Neural cell (in vitro differentiated cells): ENCODE measurements around the gene RAP1GAP2. TPM values are rescaled to one million over a fixed set of nuclear protein-coding genes. Genes with fewer than 3 reads are reported as not detected.

Experiments
- H2AFZ ChIP-seq: fragments of 200-600, 300-800 bp; sonication (generic), shearing (Covaris generic); 2 replicates; pipeline ENCODE4 v1.6.0; 2014; ENCODE audit warnings: low read depth, mild to moderate bottlenecking, antibody characterized with exemption, low read length, moderate library complexity
- H3F3A ChIP-seq: fragments of 200-600 bp; shearing (Covaris generic); 2 replicates; pipeline ENCODE4 v1.6.1; 2016; ENCODE audit warnings: mild to moderate bottlenecking, moderate library complexity, mixed read lengths, antibody characterized with exemption, low read length; ENCODE audit not compliant: insufficient read depth, poor library complexity, severe bottlenecking
- H3K27ac ChIP-seq: fragments of 200-600, 300-800 bp; sonication (generic), shearing (Covaris generic); 2 replicates; pipeline ENCODE4 v1.5.1; 2014; ENCODE audit warnings: mild to moderate bottlenecking, low read length, moderate library complexity
- H3K27me3 ChIP-seq: fragments of 300-800, 200-600 bp; sonication (generic), shearing (Covaris generic); 2 replicates; pipeline ENCODE4 v1.6.0; 2014; ENCODE audit warnings: mild to moderate bottlenecking, low read depth, low read length, moderate library complexity; ENCODE audit not compliant: insufficient read depth
- H3K36me3 ChIP-seq: fragments of 300-800, 200-600 bp; sonication (generic), shearing (Covaris generic); 2 replicates; pipeline ENCODE4 v1.5.1; 2014; ENCODE audit warnings: mild to moderate bottlenecking, antibody characterized with exemption, low read length, moderate library complexity; ENCODE audit not compliant: insufficient read depth
- H3K4me2 ChIP-seq: fragments of 300-800, 200-600 bp; sonication (generic), shearing (Covaris generic); 2 replicates; pipeline ENCODE4 v1.6.0; 2014; ENCODE audit warnings: mild to moderate bottlenecking, low read length
- H3K4me3 ChIP-seq: fragments of 300-800, 200-600 bp; sonication (generic), shearing (Covaris generic); 2 replicates; pipeline ENCODE4 v1.5.1; 2014; ENCODE audit warnings: mild to moderate bottlenecking, low read length, moderate library complexity
- H3K79me2 ChIP-seq: fragments of 200-600 bp; shearing (Covaris generic); replicated peaks from 2 replicates; pipeline ENCODE4 v1.6.0; 2014; ENCODE audit warnings: mild to moderate bottlenecking, low read length, moderate library complexity; ENCODE audit not compliant: insufficient read depth
- H3K9ac ChIP-seq: fragments of 300-800, 200-600 bp; sonication (generic), shearing (Covaris generic); 2 replicates; pipeline ENCODE4 v1.6.1; 2016; ENCODE audit warnings: mild to moderate bottlenecking, low read length, mixed read lengths
- H3K9me2 ChIP-seq: fragments of 200-600 bp; shearing (Covaris generic); 2 replicates; pipeline ENCODE4 v1.6.1; 2016; ENCODE audit warnings: mild to moderate bottlenecking, low read length, mixed read lengths; ENCODE audit not compliant: insufficient read depth
- H3K9me3 ChIP-seq: fragments of 200-600, 300-800 bp; sonication (generic), shearing (Covaris generic); 2 replicates; pipeline ENCODE4 v1.6.1; 2016; ENCODE audit warnings: mild to moderate bottlenecking, mixed run types, low read length, moderate library complexity, mixed read lengths
- H4K20me1 ChIP-seq: fragments of 200-600 bp; shearing (Covaris generic); 2 replicates; pipeline ENCODE4 v1.6.1; 2016; ENCODE audit warnings: mild to moderate bottlenecking, mixed run types; ENCODE audit not compliant: insufficient read depth
- CTCF ChIP-seq: fragments of 450-650 bp; IDR thresholded peaks from 2 replicates; pipeline ENCODE4 v1.5.1; 2014; ENCODE audit warnings: antibody characterized with exemption, mild to moderate bottlenecking, moderate library complexity; ENCODE audit not compliant: poor library complexity, severe bottlenecking
- EP300 ChIP-seq: fragments of 450-650 bp; conservative IDR thresholded peaks from 2 replicates; pipeline ENCODE4 v1.6.1; 2014; ENCODE audit warnings: antibody characterized with exemption, mild to moderate bottlenecking, moderate library complexity; ENCODE audit not compliant: poor library complexity, severe bottlenecking
- EZH2 ChIP-seq: fragments of 200-600, 300-800 bp; shearing (Covaris generic), sonication (generic); IDR thresholded peaks from 2 replicates; pipeline ENCODE4 v1.6.1; 2014; ENCODE audit warnings: antibody characterized with exemption, low read length, borderline replicate concordance, mild to moderate bottlenecking; ENCODE audit not compliant: insufficient read depth, poor library complexity, severe bottlenecking
- MXI1 ChIP-seq: fragments of 450-650 bp; conservative IDR thresholded peaks from 2 replicates; pipeline ENCODE4 v1.6.1; 2014; ENCODE audit warnings: antibody characterized with exemption, mild to moderate bottlenecking; ENCODE audit not compliant: poor library complexity, severe bottlenecking
- POLR2AphosphoS5 ChIP-seq: IDR thresholded peaks from 2 replicates; pipeline ENCODE4 v1.6.1; 2012
- RAD21 ChIP-seq: fragments of 450-650 bp; conservative IDR thresholded peaks from 2 replicates; pipeline ENCODE4 v1.6.1; 2014; ENCODE audit warnings: antibody characterized with exemption, mild to moderate bottlenecking, moderate library complexity
- SMC3 ChIP-seq: fragments of 450-650 bp; conservative IDR thresholded peaks from 2 replicates; pipeline ENCODE4 v1.6.1; 2014; ENCODE audit warnings: antibody characterized with exemption, mild to moderate bottlenecking, moderate library complexity; ENCODE audit not compliant: poor library complexity
- TAF1 ChIP-seq: IDR thresholded peaks from 2 replicates; pipeline ENCODE4 v1.6.1; 2012; ENCODE audit warnings: low read depth
- polyA plus RNA-seq: library from polyadenylated mRNA; depleted of rRNA; stranded (reverse); fragments of >200 nt; gene quantifications from 2 replicates; pipeline ENCODE4 v1.2.3, GENCODE V29; 2014
- TF ChIP-seq, protein P1 (sequence below): IDR thresholded peaks from 2 replicates; pipeline ENCODE4 v1.6.1; 2012; ENCODE audit warnings: borderline replicate concordance

Gene RAP1GAP2
- polyA plus RNA-seq, 1 donor from 2014 or later = 14.8 TPM

- no peak overlapping the region for H3K4me2 ChIP-seq
- TF ChIP-seq SMC3 = no peak
- TF ChIP-seq, protein P1, sequence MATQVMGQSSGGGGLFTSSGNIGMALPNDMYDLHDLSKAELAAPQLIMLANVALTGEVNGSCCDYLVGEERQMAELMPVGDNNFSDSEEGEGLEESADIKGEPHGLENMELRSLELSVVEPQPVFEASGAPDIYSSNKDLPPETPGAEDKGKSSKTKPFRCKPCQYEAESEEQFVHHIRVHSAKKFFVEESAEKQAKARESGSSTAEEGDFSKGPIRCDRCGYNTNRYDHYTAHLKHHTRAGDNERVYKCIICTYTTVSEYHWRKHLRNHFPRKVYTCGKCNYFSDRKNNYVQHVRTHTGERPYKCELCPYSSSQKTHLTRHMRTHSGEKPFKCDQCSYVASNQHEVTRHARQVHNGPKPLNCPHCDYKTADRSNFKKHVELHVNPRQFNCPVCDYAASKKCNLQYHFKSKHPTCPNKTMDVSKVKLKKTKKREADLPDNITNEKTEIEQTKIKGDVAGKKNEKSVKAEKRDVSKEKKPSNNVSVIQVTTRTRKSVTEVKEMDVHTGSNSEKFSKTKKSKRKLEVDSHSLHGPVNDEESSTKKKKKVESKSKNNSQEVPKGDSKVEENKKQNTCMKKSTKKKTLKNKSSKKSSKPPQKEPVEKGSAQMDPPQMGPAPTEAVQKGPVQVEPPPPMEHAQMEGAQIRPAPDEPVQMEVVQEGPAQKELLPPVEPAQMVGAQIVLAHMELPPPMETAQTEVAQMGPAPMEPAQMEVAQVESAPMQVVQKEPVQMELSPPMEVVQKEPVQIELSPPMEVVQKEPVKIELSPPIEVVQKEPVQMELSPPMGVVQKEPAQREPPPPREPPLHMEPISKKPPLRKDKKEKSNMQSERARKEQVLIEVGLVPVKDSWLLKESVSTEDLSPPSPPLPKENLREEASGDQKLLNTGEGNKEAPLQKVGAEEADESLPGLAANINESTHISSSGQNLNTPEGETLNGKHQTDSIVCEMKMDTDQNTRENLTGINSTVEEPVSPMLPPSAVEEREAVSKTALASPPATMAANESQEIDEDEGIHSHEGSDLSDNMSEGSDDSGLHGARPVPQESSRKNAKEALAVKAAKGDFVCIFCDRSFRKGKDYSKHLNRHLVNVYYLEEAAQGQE = no peak
- no peak for TF ChIP-seq RAD21
- TF ChIP-seq MXI1 = no peak
- TF ChIP-seq EZH2 = no peak
- no peak for TF ChIP-seq POLR2AphosphoS5
- no peak for TF ChIP-seq EP300
- TF ChIP-seq TAF1 = no peak
- no peak for TF ChIP-seq CTCF
- no peaks in the 10 kb centered on the region for H3K9me2 ChIP-seq
- H3K9ac ChIP-seq = no peak overlapping the region
- no peaks in the 10 kb centered on the region for H3K36me3 ChIP-seq
- no peaks in the 10 kb centered on the region for H3K79me2 ChIP-seq
- H3F3A ChIP-seq = no peaks in the 10 kb centered on the region
- no peak overlapping the region for H3K4me3 ChIP-seq
- H3K9me3 ChIP-seq = no peaks in the 10 kb centered on the region
- H3K27me3 ChIP-seq = no peaks in the 10 kb centered on the region
- no peak overlapping the region for H3K27ac ChIP-seq
- H4K20me1 ChIP-seq = no peaks in the 10 kb centered on the region
- no peak overlapping the region for H2AFZ ChIP-seq
These were observed 152.7 kb downstream of the RAP1GAP2 start for GRCh38 chr17:2948721-2949468.

- Histone ChIP-seq H3K36me3 (no peaks in the 10 kb centered on the region), H3K9ac (no peak overlapping the region), H3K4me3 (no peak overlapping the region), H3K4me2 (no peak overlapping the region), H3K9me2 (no peaks in the 10 kb centered on the region), H3K79me2 (no peaks in the 10 kb centered on the region), H2AFZ (no peak overlapping the region), H4K20me1 (no peaks in the 10 kb centered on the region), H3K27ac (no peak overlapping the region), H3F3A (no peaks in the 10 kb centered on the region), H3K27me3 (no peaks in the 10 kb centered on the region), H3K9me3 (no peaks in the 10 kb centered on the region)
- TF ChIP-seq TAF1 (no peak), EP300 (no peak), POLR2AphosphoS5 (no peak), MXI1 (no peak), RAD21 (no peak), EZH2 (no peak), CTCF (no peak), SMC3 (no peak)
- TF ChIP-seq, protein P1 = no peak
These were observed 153.3 kb downstream of the RAP1GAP2 start for GRCh38 chr17:2949469-2950044.
